GM12878 (cell line): ENCODE results near the gene RREB1.

Experiments used
- ASH2L ChIP-seq: fragments of 300-600, 200-600 bp; sonication (generic); IDR thresholded peaks from 2 replicates; pipeline ENCODE4 v1.6.1; 2017; ENCODE audit warnings: low read depth, mild to moderate bottlenecking, borderline replicate concordance
- BCL11A ChIP-seq: IDR thresholded peaks from 2 replicates; pipeline ENCODE4 v1.6.1; 2011; ENCODE audit warnings: low read depth, low read length

DNA sequence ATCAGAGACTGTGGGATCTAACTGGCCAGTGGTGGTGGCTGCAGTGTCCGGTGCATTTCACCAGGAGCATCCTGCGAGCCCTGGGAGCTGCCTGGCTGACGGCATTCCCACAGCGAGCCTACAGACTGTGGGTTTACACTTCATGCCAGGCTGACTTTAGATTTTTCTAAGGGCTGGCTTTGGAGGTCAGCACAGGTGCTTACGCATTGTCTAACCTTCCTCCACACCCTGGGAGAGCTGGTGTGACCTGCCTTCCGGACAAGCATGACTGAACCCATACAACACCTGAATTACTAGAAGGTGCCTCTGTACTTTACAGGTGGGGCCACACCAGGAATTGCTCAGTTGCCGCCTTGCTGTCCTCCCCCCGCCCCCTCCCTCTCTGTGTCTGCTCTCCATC lies 96.2 kb downstream of the RREB1 start:
- TF ChIP-seq ASH2L (no peak), BCL11A (no peak)
